GM19455 (cell line): ENCODE results near the gene IFI6.
"Not testable (repeated sequence)": the region's sequence is repeated elsewhere in the genome, so short reads cannot be mapped to it uniquely, and the experiment has no call there.

Experiments used
- ATAC-seq: cut with Tn5 transposase; IDR thresholded peaks from one replicate; pipeline ENCODE4 v1.9.1; 2021; ENCODE audit not compliant: unreplicated experiment

IFI6 gene

GRCh38 chr1:27652111-27652864 is 19.7 kb downstream of the IFI6 start:
- ATAC-seq = no peak

- no peak for ATAC-seq
These were observed 21.3 kb downstream of the IFI6 start for GRCh38 chr1:27650539-27651175.

- ATAC-seq = no peak
These were observed 21.8 kb downstream of the IFI6 start for GRCh38 chr1:27650171-27650538.

- ATAC-seq = no peak
These were observed 22.7 kb downstream of the IFI6 start for GRCh38 chr1:27649306-27649635.

DNA sequence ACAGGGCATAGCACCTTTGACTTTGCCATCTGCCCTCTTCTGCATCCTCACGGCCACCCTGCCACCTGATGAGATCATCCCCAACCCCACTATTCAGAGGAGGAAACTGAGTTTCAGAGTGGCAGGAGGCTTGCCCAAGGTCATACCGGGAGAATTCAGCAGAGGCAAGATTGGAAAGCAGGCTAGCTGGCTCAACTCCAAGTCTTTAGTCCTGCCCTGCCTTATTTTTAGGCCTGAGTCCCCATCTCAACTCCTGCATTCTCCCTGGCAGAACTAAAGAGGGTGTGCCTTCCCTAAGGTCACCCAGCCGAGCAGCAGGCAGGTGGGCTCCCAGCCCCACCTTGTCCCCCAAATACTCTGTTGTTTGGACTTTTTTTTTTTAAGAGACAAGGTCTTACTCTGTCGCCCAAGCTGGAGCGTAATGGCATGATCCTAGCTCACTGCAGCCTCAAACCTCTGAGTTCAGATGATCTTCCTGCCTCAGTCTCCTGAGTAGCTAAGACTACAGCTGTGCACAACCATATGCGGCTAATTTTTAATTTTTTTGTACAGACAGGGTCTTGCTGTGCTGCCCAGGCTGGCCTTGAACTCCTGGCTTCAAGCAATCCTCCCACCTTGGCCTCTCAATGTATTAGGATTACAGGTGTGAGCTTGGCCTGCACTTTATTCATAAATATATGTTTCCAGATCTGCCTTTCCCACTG is 23.2 kb downstream of the IFI6 start:
- ATAC-seq = no peak

- no peak for ATAC-seq
These were observed 24.7 kb downstream of the IFI6 start for GRCh38 chr1:27647328-27647727.

DNA sequence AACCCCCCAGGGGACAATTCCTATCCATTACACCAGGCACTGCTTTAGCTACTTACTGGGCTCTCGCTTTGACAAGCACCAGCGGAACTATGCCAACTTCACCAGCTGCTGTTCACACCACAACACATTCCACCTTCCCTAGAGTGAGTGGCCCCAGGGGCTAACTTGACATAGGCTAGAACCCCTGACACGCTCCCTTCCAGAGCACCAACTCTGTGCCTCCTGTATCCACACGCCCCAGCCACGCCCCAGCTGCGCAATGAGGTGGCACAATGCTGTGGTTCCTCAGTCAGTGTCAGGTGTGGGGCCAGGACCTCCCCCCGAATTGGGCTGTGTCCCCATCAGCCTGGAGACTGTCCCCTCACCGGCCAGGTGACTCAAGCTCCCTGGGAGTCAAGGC is 25.3 kb downstream of the IFI6 start:
- no peak for ATAC-seq

- no peak for ATAC-seq
These were observed 26.9 kb downstream of the IFI6 start for GRCh38 chr1:27645071-27645415.

GRCh38 chr1:27644369-27645070 is 27.5 kb downstream of the IFI6 start:
- no peak for ATAC-seq

- no peak for ATAC-seq
These were observed 28.2 kb downstream of the IFI6 start for GRCh38 chr1:27643600-27644368.

DNA sequence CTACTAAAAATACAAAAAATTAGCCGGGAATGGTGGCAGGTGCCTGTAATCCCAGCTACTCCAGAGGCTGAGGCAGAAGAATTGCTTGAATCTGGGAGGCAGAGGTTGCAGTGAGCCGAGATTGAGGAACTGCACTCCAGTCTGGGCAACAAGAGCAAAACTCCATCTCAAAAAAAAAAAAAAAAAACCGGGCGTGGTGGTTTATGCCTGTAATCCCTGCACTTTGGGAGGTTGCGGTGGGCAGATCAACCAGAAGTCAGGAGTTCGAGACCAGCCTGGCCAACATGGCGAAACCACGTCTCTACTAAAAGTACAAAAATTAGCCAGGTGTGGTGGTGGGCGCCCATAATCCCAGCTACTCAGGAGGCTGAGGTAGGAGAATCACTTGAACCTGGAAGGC is 31.5 kb downstream of the IFI6 start:
- not testable (repeated sequence) for ATAC-seq

DNA sequence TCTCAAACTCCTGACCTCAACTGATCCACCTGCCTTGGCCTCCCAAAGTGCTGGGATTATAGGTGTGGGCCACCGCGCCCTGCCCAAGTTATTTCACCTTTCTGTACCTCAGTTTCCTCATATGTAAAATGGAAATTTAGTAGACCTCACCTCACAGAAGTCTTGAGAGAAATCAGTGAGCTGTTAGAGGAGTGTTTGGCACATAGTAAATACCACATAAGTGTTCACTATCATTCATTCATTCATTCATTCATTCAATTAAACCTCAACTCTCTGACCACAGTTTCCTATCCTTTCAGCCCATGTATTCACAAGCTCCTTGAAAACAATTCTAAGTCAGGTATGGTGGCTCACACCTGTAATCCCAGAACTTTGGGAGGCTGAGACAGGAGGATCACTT is 33.2 kb downstream of the IFI6 start:
- ATAC-seq = no peak

DNA sequence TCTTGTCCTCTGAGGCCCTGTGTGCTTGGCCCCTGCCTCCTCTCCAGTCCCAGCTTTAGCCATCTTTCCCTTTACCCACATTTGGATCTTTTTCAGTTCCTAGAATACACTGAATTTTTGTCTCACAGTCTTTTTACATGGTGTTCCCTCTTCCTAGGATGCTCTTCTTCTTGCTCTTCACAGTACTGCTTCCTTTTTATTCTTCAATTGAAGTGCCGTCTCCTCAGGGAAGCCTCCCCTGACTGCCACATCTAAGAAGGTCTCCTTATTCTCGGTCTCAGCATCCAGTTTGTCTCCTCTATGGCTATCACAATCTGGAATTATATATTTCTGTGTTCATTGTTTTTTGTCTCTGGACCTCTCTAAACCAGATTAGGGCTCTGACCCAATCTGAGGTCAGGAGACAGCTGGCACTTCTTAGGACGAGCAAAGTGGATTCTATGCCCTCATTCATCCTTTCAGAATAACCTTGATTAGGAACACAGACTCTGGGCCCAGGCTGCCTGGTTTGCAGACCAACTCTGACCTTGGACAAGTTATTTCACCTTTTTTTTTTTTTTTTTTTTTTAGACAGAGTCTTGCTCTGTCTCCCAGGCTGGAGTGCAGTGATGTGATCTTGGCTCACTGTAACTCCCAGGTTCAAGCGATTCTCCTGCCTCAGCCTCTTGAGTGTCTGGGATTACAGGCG is 33.8 kb downstream of the IFI6 start:
- ATAC-seq = no peak

- no peak for ATAC-seq
These were observed 36.4 kb downstream of the IFI6 start for GRCh38 chr1:27635396-27636142.

GRCh38 chr1:27634985-27635367 is 37.0 kb downstream of the IFI6 start, which contains the start of gene FGR:
Gene FGR (minus strand): TSS chr1:27635185. CDS start chr1:27623916, 11,269 bp downstream.
- ATAC-seq = no peak

- ATAC-seq = no peak
These were observed 37.6 kb downstream of the IFI6 start for GRCh38 chr1:27634177-27634984.

DNA sequence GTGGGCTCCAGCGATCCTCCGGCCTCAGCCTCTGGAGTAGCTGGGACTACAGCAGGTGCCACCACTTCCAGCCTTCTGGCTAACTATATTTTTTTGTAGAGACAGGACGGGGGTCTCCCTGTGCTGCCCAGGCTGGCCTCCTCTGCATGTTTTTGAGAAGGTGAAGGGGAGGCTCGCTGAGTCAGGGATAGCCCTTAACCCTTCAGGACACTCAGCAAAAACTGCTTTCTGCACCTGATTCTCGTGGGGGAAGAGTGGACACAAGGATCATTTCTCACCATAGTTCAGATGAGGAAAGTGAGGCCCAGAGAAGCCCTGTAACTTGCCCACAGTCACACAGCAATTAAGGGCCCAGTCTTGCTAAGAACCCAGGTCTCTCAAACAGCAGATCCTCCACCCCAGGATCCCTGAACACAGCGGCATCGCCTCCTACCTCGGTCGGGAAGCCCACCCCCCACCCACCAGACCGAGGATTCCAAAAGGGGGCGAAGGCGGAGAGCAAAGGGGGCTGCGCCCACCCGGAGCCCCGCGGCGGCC is 38.3 kb downstream of the IFI6 start:
- ATAC-seq = no peak

GRCh38 chr1:27633298-27633610 is 38.7 kb downstream of the IFI6 start:
- ATAC-seq = no peak
